Pancreas (tissue), 10 donors: Measurements from ENCODE around the gene SAPCD1. TPM values are rescaled to one million over a fixed set of nuclear protein-coding genes. Genes with fewer than 3 reads are reported as not detected.
A peak's percentile ranks its signal among the peaks of the same experiment; 100 is the strongest.

Source experiments
- ATAC-seq, 4 donors: fragments of 200-7000 bp; cut with Tn5 transposase; one replicate each; pipeline versions ENCODE4 v1.8.0 to v1.9.1; 2020; ENCODE audit warnings: mild to moderate bottlenecking in 4 of 4, moderate library complexity in 4 of 4
- DNase-seq, 6 donors: peaks; one replicate each; pipeline ENCODE4 v3.0.0-alpha.2; 2020
- FAIRE-seq: peaks from 2 replicates; lab custom pipeline; 2012; peaks lifted over from hg19 to GRCh38; lab: Jason Lieb, UNC
- H3K27ac ChIP-seq, 4 donors: fragments of 200-600 bp; sonication (generic); 1 replicate in 3 of 4; 2 replicates in 1 of 4; pipeline versions ENCODE4 v1.5.0 to v1.8.0; 2020
- H3K27me3 ChIP-seq, 4 donors: fragments of 200-600 bp; one replicate each; pipeline ENCODE4 v1.8.0; 2021
- H3K36me3 ChIP-seq, 3 donors: fragments of 200-600 bp; sonication (generic) in 1 of 3; one replicate each; pipeline versions ENCODE4 v1.5.0 to v1.8.0; 2020 to 2021
- H3K4me1 ChIP-seq, 3 donors: fragments of 200-600 bp; one replicate each; pipeline ENCODE4 v1.8.0; 2021
- H3K4me3 ChIP-seq, 4 donors: fragments of 200-600 bp; sonication (generic) in 2 of 4; one replicate each; pipeline versions ENCODE4 v1.5.0 to v1.8.0; 2020 to 2021
- H3K9me3 ChIP-seq, 4 donors: fragments of 200-600 bp; one replicate each; pipeline ENCODE4 v1.8.0; 2021
- WGBS, 2 donors: extraction: QIAGEN DNeasy Blood & Tissue Kit; methylation state at CpG; one replicate each; pipeline ENCODE4 v1.1.7; 2013; 5-methylcytosine and 5-hydroxymethylcytosine counted together
- intact Hi-C, 3 donors: fragments of 100-400 bp; cut with DNase I; formaldehyde crosslinking; loops; one replicate each; pipeline versions ENCODE4 v1.11.1 to v1.14.2; 2022
- polyA plus RNA-seq, 2 donors: library from polyadenylated mRNA; stranded (reverse); fragments of 200-250 nt; gene quantifications; one replicate each; pipeline ENCODE4 v1.2.3, GENCODE V29; 2013
- total RNA-seq, 6 donors: library from RNA; stranded (reverse); fragmentation: NEBNext Ultra II Directional in 4 of 6; extraction: Animal tissue kit (Norgen Biotek cat#: 25700) in 4 of 6; gene quantifications; one replicate each; pipeline versions ENCODE4 v1.2.1 to v1.2.4, GENCODE V29; 2021 to 2023
- TF ChIP-seq, protein P1 (sequence below), 4 donors: fragments of 200-600 bp; sonication (generic) in 3 of 4; IDR thresholded peaks; one replicate each; pipeline versions ENCODE4 v1.5.0 to v1.8.0; 2021; ENCODE audit warnings: antibody characterized with exemption in 4 of 4
- donor health status: healthy with polysubstance abuse.
- donor health status: DM: no; HTN: no; CAD: no; lungs with moderate emphysema.
- donor health status: DM: no; HTN: no; CAD: no.
- donor health status: control.
- donor health status: control.
- donor health status: Bipolar disorder and iron deficiency.
- donor health status: DM: yes; HTN: yes; CAD: no.
- donor health status: DM: no; HTN: no; CAD: no.
- donor health status: DM: no; HTN: no; CAD: no.
- donor health status: DM: yes; HTN: yes; CAD: no.

SAPCD1 gene
- total and polyA plus RNA-seq, 8 donors = 0.51 to 11.1 (median 0.69) TPM; not detected in 1

DNA sequence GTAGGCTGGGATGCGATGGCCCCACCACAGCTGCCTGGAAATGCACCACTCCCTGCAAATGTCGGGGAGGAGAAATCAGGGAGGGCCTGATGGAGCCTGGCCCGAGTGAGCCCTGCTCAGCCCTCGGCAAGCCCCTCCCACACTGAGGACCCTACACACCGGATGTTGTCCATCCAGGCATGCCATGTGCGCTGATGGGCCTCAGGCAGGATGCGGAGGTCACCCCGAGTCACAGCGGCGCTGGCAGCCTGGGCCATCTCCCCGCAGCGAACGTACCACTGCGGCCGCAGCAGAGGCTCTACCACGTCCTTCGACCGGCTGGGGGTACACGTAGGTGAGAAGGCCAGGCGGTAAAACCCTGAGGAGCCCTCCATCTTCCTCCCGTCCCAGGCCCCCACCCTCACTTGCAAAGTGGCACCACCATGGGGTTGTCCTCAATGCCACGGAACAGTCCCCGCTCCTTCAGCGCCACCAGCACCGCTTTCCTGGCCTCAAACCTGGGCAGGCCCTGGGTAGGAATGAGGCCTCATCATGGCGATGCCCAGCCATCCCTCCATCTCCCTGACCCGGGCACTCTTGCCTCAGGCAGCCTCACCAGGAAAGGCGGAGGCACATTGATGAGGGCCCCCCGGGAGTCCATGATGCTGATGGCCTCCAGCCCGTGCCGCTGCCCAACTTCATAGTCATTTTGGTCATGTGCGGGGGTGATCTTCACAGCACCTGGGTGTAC lies 19.8 kb downstream of the SAPCD1 start:
- intact Hi-C loops = no loop called here
- no peaks in the 10 kb centered on the region for H3K27me3 ChIP-seq
- DNase-seq = peak in 1 of 6 donors; percentile 74
- no peak overlapping the region for H3K4me3 ChIP-seq
- H3K27ac ChIP-seq = no peak overlapping the region
- TF ChIP-seq, protein P1, sequence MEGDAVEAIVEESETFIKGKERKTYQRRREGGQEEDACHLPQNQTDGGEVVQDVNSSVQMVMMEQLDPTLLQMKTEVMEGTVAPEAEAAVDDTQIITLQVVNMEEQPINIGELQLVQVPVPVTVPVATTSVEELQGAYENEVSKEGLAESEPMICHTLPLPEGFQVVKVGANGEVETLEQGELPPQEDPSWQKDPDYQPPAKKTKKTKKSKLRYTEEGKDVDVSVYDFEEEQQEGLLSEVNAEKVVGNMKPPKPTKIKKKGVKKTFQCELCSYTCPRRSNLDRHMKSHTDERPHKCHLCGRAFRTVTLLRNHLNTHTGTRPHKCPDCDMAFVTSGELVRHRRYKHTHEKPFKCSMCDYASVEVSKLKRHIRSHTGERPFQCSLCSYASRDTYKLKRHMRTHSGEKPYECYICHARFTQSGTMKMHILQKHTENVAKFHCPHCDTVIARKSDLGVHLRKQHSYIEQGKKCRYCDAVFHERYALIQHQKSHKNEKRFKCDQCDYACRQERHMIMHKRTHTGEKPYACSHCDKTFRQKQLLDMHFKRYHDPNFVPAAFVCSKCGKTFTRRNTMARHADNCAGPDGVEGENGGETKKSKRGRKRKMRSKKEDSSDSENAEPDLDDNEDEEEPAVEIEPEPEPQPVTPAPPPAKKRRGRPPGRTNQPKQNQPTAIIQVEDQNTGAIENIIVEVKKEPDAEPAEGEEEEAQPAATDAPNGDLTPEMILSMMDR (IDR thresholded peaks at IDR 0.05) = no peak
- no peaks in the 10 kb centered on the region for H3K9me3 ChIP-seq
- H3K4me1 ChIP-seq = no peaks in the 10 kb centered on the region
- FAIRE-seq = no peak
- 93 to 96% methylated on average over 31 to 32 of the region's 32 CpGs for WGBS, 2 donors
- H3K36me3 ChIP-seq = peaks cover 0 to 43% (median 32%) of the 10 kb centered on the region in 3 donors
- no peak for ATAC-seq

DNA sequence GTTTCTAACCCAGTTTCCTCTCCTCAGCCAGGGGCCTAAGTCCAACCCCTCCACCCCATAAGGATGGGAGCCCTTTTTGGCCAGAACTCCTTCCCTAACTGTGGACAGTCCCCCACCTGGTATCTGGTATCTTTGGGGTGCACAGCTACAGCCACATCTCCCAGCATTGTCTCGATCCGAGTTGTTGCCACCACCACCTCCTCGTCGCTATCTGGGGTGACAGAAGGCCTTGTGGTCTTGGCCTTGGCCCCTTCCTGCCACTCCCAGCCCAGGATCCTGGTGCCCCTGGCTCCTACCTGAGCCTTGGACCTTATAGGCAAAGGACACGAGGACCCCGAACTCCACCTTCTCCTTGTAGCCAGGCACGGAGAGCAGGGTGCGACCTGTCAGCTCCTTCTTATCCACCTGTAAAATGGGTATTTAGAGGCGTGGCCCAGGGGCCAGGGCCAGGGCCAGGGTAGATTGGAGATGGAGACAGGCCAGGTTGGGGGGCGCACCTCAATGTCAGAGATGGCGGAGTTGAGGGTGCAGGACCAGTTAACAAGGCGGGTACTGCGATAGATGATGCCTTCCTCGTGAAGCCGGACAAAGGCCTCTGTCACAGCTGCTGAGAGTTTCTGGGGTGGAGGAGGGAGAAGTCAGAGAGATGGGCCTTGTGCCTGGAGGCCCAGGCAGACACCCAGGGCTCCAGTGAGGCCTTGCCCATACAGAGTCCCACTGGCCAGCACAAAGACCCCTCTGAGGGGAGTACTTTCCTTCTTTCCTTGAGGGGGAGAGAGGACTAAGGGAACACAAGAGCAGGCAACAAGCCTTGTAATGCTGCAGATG lies 21.9 kb downstream of the SAPCD1 start:
- Histone ChIP-seq H3K27ac (no peak overlapping the region), H3K27me3 (no peaks in the 10 kb centered on the region), H3K4me1 (no peaks in the 10 kb centered on the region), H3K4me3 (no peak overlapping the region), H3K36me3 (peaks cover 0 to 40% (median 32%) of the 10 kb centered on the region in 3 donors), H3K9me3 (no peaks in the 10 kb centered on the region)
- no peak for FAIRE-seq
- no peak for ATAC-seq
- intact Hi-C loops = no loop called here
- WGBS, 2 donors = 91 to 92% methylated on average over 15 of the region's 15 CpGs
- TF ChIP-seq, protein P1 (IDR thresholded peaks at IDR 0.05) = no peak
- DNase-seq = peak in 1 of 6 donors; percentile 53

DNA sequence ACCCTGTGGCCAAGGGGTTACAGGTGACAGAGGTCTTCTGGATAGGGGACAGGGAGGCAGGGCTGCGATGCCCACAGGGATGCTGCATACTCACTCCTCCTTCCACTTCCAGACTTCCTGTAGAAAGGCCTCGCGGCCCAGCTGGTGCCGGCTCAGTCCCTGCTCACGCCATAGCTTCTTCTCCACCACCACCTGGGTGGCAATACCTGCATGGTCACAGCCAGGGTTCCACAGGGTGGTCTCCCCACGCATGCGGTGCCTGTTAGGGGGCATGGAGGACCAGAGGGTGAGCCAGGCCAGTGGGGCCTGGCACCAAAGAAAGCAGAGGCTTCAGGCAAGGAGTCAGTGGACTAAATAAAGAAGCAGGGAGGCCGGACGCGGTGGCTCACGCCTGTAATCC lies 23.0 kb downstream of the SAPCD1 start:
- 95 to 97% methylated on average over 11 of the region's 11 CpGs for WGBS, 2 donors
- intact Hi-C loops = no loop called here
- FAIRE-seq = no peak
- TF ChIP-seq, protein P1 (IDR thresholded peaks at IDR 0.05) = no peak
- Histone ChIP-seq H3K4me1 (no peaks in the 10 kb centered on the region), H3K4me3 (no peak overlapping the region), H3K27me3 (no peaks in the 10 kb centered on the region), H3K27ac (no peak overlapping the region), H3K9me3 (no peaks in the 10 kb centered on the region), H3K36me3 (peaks cover 0 to 28% (median 24%) of the 10 kb centered on the region in 3 donors)
- peak in 1 of 6 donors; percentile 46 for DNase-seq
- ATAC-seq = no peak

DNA sequence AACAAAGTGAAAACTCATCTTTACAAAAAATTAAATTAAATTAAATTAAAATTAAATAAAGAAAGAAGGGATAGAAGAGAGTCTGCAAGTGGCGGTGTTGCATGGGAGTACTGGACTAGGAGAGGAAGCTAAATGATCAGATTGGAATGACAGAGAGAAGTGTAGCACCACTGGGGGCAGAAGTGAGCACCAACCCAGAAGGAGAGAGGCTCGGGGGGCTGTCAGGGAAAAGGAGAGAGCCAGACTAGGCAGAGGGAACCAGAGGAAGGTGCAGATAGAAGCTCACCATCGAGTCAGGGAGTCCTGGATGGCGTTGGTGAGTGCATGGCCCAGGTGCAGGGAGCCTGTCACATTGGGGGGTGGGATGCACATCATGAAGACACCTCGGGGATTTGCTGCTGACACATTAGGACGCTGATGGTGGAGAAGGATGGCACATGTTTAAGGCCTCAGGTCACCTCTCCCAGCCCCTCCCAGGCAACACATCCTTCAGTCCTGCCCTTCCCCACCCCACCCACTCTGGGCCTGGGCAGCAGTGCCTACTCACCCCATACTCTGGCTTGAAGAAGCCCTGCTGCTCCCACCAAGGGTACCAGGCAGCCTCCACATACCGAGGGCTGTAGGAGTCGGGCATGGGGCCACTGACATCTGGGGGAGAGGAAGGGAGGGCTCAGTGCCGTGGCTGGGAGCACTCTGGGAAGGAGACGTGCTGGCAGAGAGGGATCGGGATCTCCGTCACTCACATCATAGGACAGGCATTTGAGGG lies 29.1 kb downstream of the SAPCD1 start:
- Histone ChIP-seq H3K27ac (no peak overlapping the region), H3K9me3 (no peaks in the 10 kb centered on the region), H3K36me3 (no peaks in the 10 kb centered on the region), H3K4me1 (peaks cover 0 to 13% (median 5%) of the 10 kb centered on the region in 3 donors), H3K27me3 (no peaks in the 10 kb centered on the region), H3K4me3 (no peak overlapping the region)
- intact Hi-C loops = no loop called here
- WGBS, 2 donors = 61 to 64% methylated on average over 12 of the region's 12 CpGs
- TF ChIP-seq, protein P1 (IDR thresholded peaks at IDR 0.05) = peak in 3 of 4 donors; percentile 6 to 39 (median 33)
- peak in 1 of 6 donors; percentile 64 for DNase-seq
- peak in 3 of 4 donors; percentile 14 to 22 (median 18) for ATAC-seq
- FAIRE-seq = no peak
